SU-DHL-6 (cell line): ENCODE results near the gene PPDPF.
"Not testable (repeated sequence)": the region's sequence is repeated elsewhere in the genome, so short reads cannot be mapped to it uniquely, and the experiment has no call there.

Experiments
- H2AFZ ChIP-seq: fragments of 200-600 bp; sonication (generic); 2 replicates; pipeline ENCODE4 v1.6.1; 2014; ENCODE audit warnings: low read depth, mild to moderate bottlenecking, moderate library complexity, mixed read lengths, antibody characterized with exemption, low read length; ENCODE audit not compliant: severe bottlenecking
- H3F3A ChIP-seq: fragments of 200-600 bp; shearing (Covaris generic); 2 replicates; pipeline ENCODE4 v1.6.0; 2016; ENCODE audit warnings: antibody characterized with exemption, mild to moderate bottlenecking; ENCODE audit not compliant: insufficient read depth
- H3K27ac ChIP-seq: fragments of 200-600 bp; sonication (generic); 2 replicates; pipeline ENCODE4 v1.5.1; 2016; ENCODE audit warnings: low read depth, mild to moderate bottlenecking, low read length, moderate library complexity, mixed read lengths
- H3K27me3 ChIP-seq: fragments of 200-600 bp; sonication (generic), shearing (Covaris generic); 2 replicates; pipeline ENCODE4 v1.6.0; 2014; ENCODE audit warnings: mild to moderate bottlenecking, low read length
- H3K36me3 ChIP-seq: fragments of 200-600 bp; sonication (generic); 2 replicates; pipeline ENCODE4 v1.6.1; 2014; ENCODE audit warnings: mild to moderate bottlenecking, low read length, mixed read lengths
- H3K4me2 ChIP-seq: fragments of 300-600, 200-600 bp; shearing (Covaris generic), sonication (generic); 2 replicates; pipeline ENCODE4 v1.6.0; 2014; ENCODE audit warnings: low read length, low read depth, mild to moderate bottlenecking; ENCODE audit not compliant: poor library complexity, severe bottlenecking
- H3K4me3 ChIP-seq: fragments of 200-600 bp; sonication (generic); 2 replicates; pipeline ENCODE4 v1.5.1; 2014; ENCODE audit warnings: antibody characterized with exemption, low read length, mild to moderate bottlenecking, mixed read lengths; ENCODE audit not compliant: insufficient read depth, poor library complexity, severe bottlenecking
- H3K79me2 ChIP-seq: fragments of 200-600 bp; sonication (generic); 2 replicates; pipeline ENCODE4 v1.6.1; 2014; ENCODE audit warnings: mild to moderate bottlenecking, low read length, moderate library complexity; ENCODE audit not compliant: insufficient read depth
- H3K9ac ChIP-seq: fragments of 200-600 bp; sonication (generic); 2 replicates; pipeline ENCODE4 v1.7.0; 2014; ENCODE audit warnings: mild to moderate bottlenecking, low read length
- H3K9me2 ChIP-seq: fragments of 200-600 bp; sonication (generic); replicated peaks from 2 replicates; pipeline ENCODE4 v1.6.1; 2014; ENCODE audit warnings: low read length; ENCODE audit not compliant: insufficient read depth
- H3K9me3 ChIP-seq: fragments of 200-600 bp; sonication (generic); 2 replicates; pipeline ENCODE4 v1.6.1; 2014; ENCODE audit warnings: low read length, mixed read lengths; ENCODE audit not compliant: insufficient read depth
- H4K20me1 ChIP-seq: fragments of 200-600 bp; sonication (generic); 2 replicates; pipeline ENCODE4 v1.6.1; 2014; ENCODE audit warnings: low read depth, mild to moderate bottlenecking, antibody characterized with exemption, low read length, moderate library complexity, mixed read lengths
- CTCF ChIP-seq: fragments of 200-600 bp; sonication (generic); IDR thresholded peaks from one replicate; pipeline ENCODE4 v1.5.1; 2017; ENCODE audit warnings: antibody characterized with exemption, mild to moderate bottlenecking, low read length, moderate library complexity; ENCODE audit not compliant: insufficient read depth, poor library complexity, severe bottlenecking
- EZH2phosphoT487 ChIP-seq: fragments of 200-600 bp; sonication (generic), shearing (Covaris generic); conservative IDR thresholded peaks from 2 replicates; pipeline ENCODE4 v1.6.1; 2018; ENCODE audit warnings: mild to moderate bottlenecking, antibody characterized with exemption, low read length, moderate library complexity, mixed read lengths

The PPDPF gene

DNA sequence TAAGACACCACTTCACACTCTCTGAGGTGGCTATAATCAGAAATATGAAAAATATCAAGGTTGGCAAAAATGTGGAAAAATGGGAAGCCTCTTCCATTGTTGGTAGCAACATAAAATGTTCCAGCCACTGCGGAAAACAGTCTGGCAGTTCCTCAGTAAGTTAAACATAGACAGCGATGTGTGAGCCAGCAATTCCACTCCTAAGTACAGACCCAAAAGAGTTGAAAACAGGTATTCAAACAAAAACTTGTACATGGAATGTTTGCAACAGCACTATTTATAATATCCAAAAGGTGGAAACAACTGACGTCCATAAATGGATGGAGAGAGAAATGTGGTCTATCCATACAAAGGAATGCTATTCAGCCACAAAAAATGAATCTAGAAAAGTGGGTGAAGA is 7.4 kb upstream of the PPDPF start:
- Histone ChIP-seq H3K4me2 (no peak overlapping the region), H2AFZ (no peak overlapping the region), H3K9me3 (no peaks in the 10 kb centered on the region), H3K27ac (no peak overlapping the region), H3K4me3 (no peak overlapping the region), H4K20me1 (no peaks in the 10 kb centered on the region), H3K9ac (no peak overlapping the region), H3K79me2 (no peaks in the 10 kb centered on the region), H3K27me3 (no peaks in the 10 kb centered on the region), H3F3A (no peaks in the 10 kb centered on the region), H3K36me3 (no peaks in the 10 kb centered on the region), H3K9me2 (no peaks in the 10 kb centered on the region)
- no peak for TF ChIP-seq EZH2phosphoT487
- no peak for TF ChIP-seq CTCF

- not testable (repeated sequence) for H3K36me3 ChIP-seq, H3K27ac ChIP-seq, H3K9me3 ChIP-seq, H3F3A ChIP-seq, H3K79me2 ChIP-seq, H3K9me2 ChIP-seq, H3K27me3 ChIP-seq, H2AFZ ChIP-seq, H4K20me1 ChIP-seq, H3K4me3 ChIP-seq, H3K9ac ChIP-seq, H3K4me2 ChIP-seq
These were observed 6.0 kb upstream of the PPDPF start for GRCh38 chr20:63514520-63514919.

DNA sequence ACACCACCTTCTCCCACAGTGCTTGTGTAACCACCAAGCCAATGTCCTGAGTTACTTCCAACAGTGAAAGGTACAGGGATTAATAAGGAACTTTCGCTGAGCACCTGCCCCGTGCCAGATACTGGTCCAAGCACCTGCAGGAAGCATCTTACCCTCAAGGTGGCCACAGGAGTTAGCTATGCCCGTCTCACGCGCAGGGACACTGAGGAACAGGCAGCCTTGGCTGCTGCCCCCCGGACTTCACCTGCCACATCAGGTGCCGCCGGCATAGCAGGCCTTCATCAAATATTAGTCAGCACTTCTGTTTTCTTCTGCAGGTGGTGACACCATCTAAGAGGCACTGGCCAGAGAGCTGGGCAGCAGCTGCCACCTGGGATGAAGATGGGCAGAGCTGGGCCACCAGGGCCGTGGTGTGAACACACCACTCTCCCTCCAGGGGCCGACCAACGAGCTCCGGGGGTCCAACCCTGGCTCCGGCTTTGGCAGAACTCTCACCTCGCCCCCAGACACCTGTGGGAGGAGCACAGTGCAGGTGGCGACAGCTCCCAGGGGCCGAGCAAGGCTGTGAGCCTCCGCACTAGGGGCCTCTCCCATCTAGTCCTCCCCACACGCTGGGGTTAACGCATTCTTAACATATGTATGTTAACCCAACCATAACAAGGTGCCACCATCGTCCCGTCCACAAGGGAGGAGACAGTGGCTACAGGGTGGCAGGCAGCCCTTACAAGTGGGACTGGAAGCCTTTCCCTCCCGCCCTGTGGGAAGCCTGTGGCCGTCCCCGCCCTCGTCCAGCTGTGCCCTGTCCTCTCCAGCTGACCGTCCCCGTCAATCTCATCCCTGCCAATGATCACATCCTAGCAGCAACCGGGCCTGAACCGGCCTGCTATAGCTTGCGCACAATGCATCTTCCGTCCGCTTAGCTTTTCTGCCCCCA is 2.9 kb upstream of the PPDPF start:
- no peaks in the 10 kb centered on the region for H3K9me3 ChIP-seq
- H3K79me2 ChIP-seq, result no peaks in the 10 kb centered on the region
- H3K9me2 ChIP-seq, result no peaks in the 10 kb centered on the region
- H3K9ac ChIP-seq, result no peak overlapping the region
- H4K20me1 ChIP-seq, result no peaks in the 10 kb centered on the region
- TF ChIP-seq EZH2phosphoT487 (no peak), CTCF (no peak)
- H3K27me3 ChIP-seq, result no peaks in the 10 kb centered on the region
- H3K4me2 ChIP-seq, result no peak overlapping the region
- no peak overlapping the region for H3K4me3 ChIP-seq
- no peak overlapping the region for H2AFZ ChIP-seq
- peaks cover 3% of the 10 kb centered on the region; the same call in 1 of the 2 replicates for H3K36me3 ChIP-seq
- H3F3A ChIP-seq, result no peaks in the 10 kb centered on the region
- no peak overlapping the region for H3K27ac ChIP-seq

- no peaks in the 10 kb centered on the region for H3K9me2 ChIP-seq
- H4K20me1 ChIP-seq, result no peaks in the 10 kb centered on the region
- no peaks in the 10 kb centered on the region for H3F3A ChIP-seq
- H3K27ac ChIP-seq, result no peak overlapping the region
- H2AFZ ChIP-seq, result no peak overlapping the region
- no peak overlapping the region for H3K4me2 ChIP-seq
- H3K9ac ChIP-seq, result no peak overlapping the region
- H3K79me2 ChIP-seq, result no peaks in the 10 kb centered on the region
- no peak overlapping the region for H3K4me3 ChIP-seq
- H3K27me3 ChIP-seq, result no peaks in the 10 kb centered on the region
- peaks cover 3% of the 10 kb centered on the region; the same call in 1 of the 2 replicates for H3K36me3 ChIP-seq
- TF ChIP-seq CTCF (no peak), EZH2phosphoT487 (no peak)
- H3K9me3 ChIP-seq, result no peaks in the 10 kb centered on the region
These were observed 2.2 kb upstream of the PPDPF start for GRCh38 chr20:63518351-63518861.
